Bone marrow (tissue), 2 donors: ENCODE data around the gene MGAT4A.

Experiments used
- DNase-seq, 2 donors: peaks; one replicate each; lab custom pipeline; 2025; lab: John Stamatoyannopoulos, UW

The MGAT4A gene

GRCh38 chr2:98573426-98573825 is 157.5 kb downstream of the MGAT4A start:
- DNase-seq, result no peak

- DNase-seq, result no peak
These were observed 158.3 kb downstream of the MGAT4A start for GRCh38 chr2:98572676-98573075.

GRCh38 chr2:98572211-98572610 is 158.7 kb downstream of the MGAT4A start:
- no peak for DNase-seq

- DNase-seq, result no peak
These were observed 159.1 kb downstream of the MGAT4A start for GRCh38 chr2:98571796-98572195.

GRCh38 chr2:98571121-98571701 is 159.7 kb downstream of the MGAT4A start:
- no peak for DNase-seq

GRCh38 chr2:98570356-98570755 is 160.6 kb downstream of the MGAT4A start:
- no peak for DNase-seq

GRCh38 chr2:98569915-98570314 is 161.0 kb downstream of the MGAT4A start:
- DNase-seq, result no peak

GRCh38 chr2:98569197-98569793 is 161.6 kb downstream of the MGAT4A start:
- peak in 1 of 2 donors; percentile 17 for DNase-seq
